Lung (tissue), 12 donors: Measurements from ENCODE around the gene SESTD1. TPM values are rescaled to one million over a fixed set of nuclear protein-coding genes. Genes with fewer than 3 reads are reported as not detected.

Experiments
- ATAC-seq: fragments of 200-7000 bp; cut with Tn5 transposase; one replicate; pipeline ENCODE4 v1.9.1; 2020; ENCODE audit warnings: moderate number of reproducible peaks; ENCODE audit not compliant: insufficient read depth, low FRiP score
- DNase-seq, 3 donors: peaks; one replicate each; pipeline ENCODE4 v3.0.0-alpha.2; 2013 to 2017
- H3K27ac ChIP-seq, 2 donors: one replicate each; pipeline ENCODE4 v1.5.1; 2013; ENCODE audit warnings: mild to moderate bottlenecking in 2 of 2, moderate library complexity in 2 of 2, control low read depth in 1 of 2, inconsistent platforms in 1 of 2, low read depth in 1 of 2, low read length in 1 of 2
- H3K27me3 ChIP-seq, 3 donors: one replicate each; pipeline ENCODE4 v1.5.1; 2013; ENCODE audit warnings: low read length in 2 of 3; ENCODE audit not compliant: control insufficient read depth in 3 of 3, insufficient read depth in 3 of 3
- H3K36me3 ChIP-seq, 4 donors: one replicate each; pipeline ENCODE4 v1.5.1; 2013; ENCODE audit warnings: low read length in 4 of 4, mild to moderate bottlenecking in 1 of 4, moderate library complexity in 1 of 4; ENCODE audit not compliant: control insufficient read depth in 4 of 4, insufficient read depth in 4 of 4
- H3K4me1 ChIP-seq, 5 donors: one replicate each; pipeline ENCODE4 v1.5.1; 2013; ENCODE audit warnings: low read length in 5 of 5, mild to moderate bottlenecking in 2 of 5, moderate library complexity in 1 of 5; ENCODE audit not compliant: control insufficient read depth in 5 of 5, insufficient read depth in 5 of 5
- H3K4me3 ChIP-seq: one replicate; pipeline ENCODE4 v1.5.1; 2013; ENCODE audit warnings: mild to moderate bottlenecking, control low read depth, moderate library complexity
- H3K9ac ChIP-seq, 2 donors: one replicate each; pipeline ENCODE4 v1.5.1; 2013; ENCODE audit warnings: low read length in 2 of 2, control low read depth in 1 of 2; ENCODE audit not compliant: insufficient read depth in 1 of 2
- H3K9me3 ChIP-seq, 4 donors: one replicate each; pipeline ENCODE4 v1.5.1; 2013; ENCODE audit warnings: low read length in 3 of 4, mild to moderate bottlenecking in 1 of 4, moderate library complexity in 1 of 4; ENCODE audit not compliant: control insufficient read depth in 4 of 4, insufficient read depth in 3 of 4
- CTCF ChIP-seq: IDR thresholded peaks from 2 replicates; pipeline ENCODE4 v1.5.1; 2012; ENCODE audit warnings: mild to moderate bottlenecking; ENCODE audit errors: control extremely low read depth, extremely low read depth
- WGBS, 2 donors: extraction: QIAGEN DNeasy Blood & Tissue Kit; methylation state at CpG; one replicate each; pipeline ENCODE4 v1.1.7; 2013; 5-methylcytosine and 5-hydroxymethylcytosine counted together
- polyA plus RNA-seq, 2 donors: library from polyadenylated mRNA; stranded (reverse); fragments of 200-250 nt; gene quantifications; one replicate each; pipeline ENCODE4 v1.2.1, GENCODE V29; 2013
- total RNA-seq, 2 donors: library from RNA; depleted of rRNA in 1 of 2; stranded (reverse); fragments of >200 nt in 1 of 2; gene quantifications; one replicate each; pipeline ENCODE4 v1.2.1, GENCODE V29; 2014 to 2021
- donor health status: control.
- donor health status: control.
- donor health status: Bipolar disorder and iron deficiency.
- donor health status: healthy.
- donor health status: DM: yes; HTN: yes; CAD: no.

SESTD1 gene
- total and polyA plus RNA-seq, 4 donors = 11.2 to 96.4 (median 49.3) TPM

DNA sequence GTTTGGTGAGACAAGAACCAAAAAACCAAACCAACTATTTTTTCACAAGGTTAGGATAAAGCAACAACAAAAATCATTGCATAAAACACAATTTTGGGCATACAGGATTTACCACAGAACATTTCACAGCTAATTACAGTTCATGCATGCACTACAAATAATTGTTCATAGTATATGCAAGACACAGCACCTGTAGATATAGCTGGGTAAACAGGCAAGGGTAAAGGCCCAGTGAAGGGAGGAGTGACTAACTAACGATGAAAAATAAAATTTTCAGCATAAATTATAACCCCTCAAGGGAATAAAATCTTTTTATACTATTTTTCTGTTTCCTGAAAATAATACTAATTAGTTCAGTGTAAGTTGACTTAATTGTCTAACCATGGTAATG, 141.4 kb downstream of the SESTD1 start:
- Histone ChIP-seq H3K4me3 (no peak overlapping the region), H3K27ac (no peak overlapping the region), H3K27me3 (no peaks in the 10 kb centered on the region), H3K9me3 (no peaks in the 10 kb centered on the region), H3K9ac (no peak overlapping the region), H3K4me1 (peaks cover 0 to 3% (median 0%) of the 10 kb centered on the region in 5 donors), H3K36me3 (peaks cover 3 to 9% (median 5%) of the 10 kb centered on the region in 4 donors)
- no peak for DNase-seq
- no peak for TF ChIP-seq CTCF
- 94 to 97% methylated on average over 1 of the region's 1 CpG for WGBS, 2 donors
- ATAC-seq = no peak

GRCh38 chr2:179107737-179108136, 156.9 kb downstream of the SESTD1 start:
- ATAC-seq = no peak
- H3K36me3 ChIP-seq = peaks cover 5 to 32% (median 22%) of the 10 kb centered on the region in 4 donors
- no peak for DNase-seq
- H3K27me3 ChIP-seq = no peaks in the 10 kb centered on the region
- TF ChIP-seq CTCF = no peak
- H3K27ac ChIP-seq = no peak overlapping the region
- no peak overlapping the region for H3K4me3 ChIP-seq
- no peak overlapping the region for H3K9ac ChIP-seq
- no peaks in the 10 kb centered on the region for H3K9me3 ChIP-seq
- H3K4me1 ChIP-seq = peaks cover 0 to 3% (median 0%) of the 10 kb centered on the region in 5 donors

- H3K27ac ChIP-seq = peak overlapping the region in 1 of 2 donors; percentile 6
- TF ChIP-seq CTCF = no peak
These were observed 157.8 kb downstream of the SESTD1 start for GRCh38 chr2:179106676-179107428.

More at GRCh38 chr2:179106676-179107428, 157.8 kb downstream of the SESTD1 start:
- ATAC-seq (no peak), DNase-seq (peak in 2 of 3 donors; percentile 53 to 70)
- no peak overlapping the region for H3K4me3 ChIP-seq
- WGBS, 2 donors = 38 to 40% methylated on average over 3 of the region's 3 CpGs
- H3K9ac ChIP-seq = no peak overlapping the region
- peaks cover 0 to 3% (median 0%) of the 10 kb centered on the region in 5 donors for H3K4me1 ChIP-seq
- H3K36me3 ChIP-seq = peaks cover 3 to 26% (median 14%) of the 10 kb centered on the region in 4 donors
- H3K9me3 ChIP-seq = no peaks in the 10 kb centered on the region
- H3K27me3 ChIP-seq = no peaks in the 10 kb centered on the region
